ENCODE data around the gene SLC25A1. TPM values are rescaled to one million over a fixed set of nuclear protein-coding genes. Genes with fewer than 3 reads are reported as not detected.

SLC25A1 gene
- total RNA-seq, 1 experiment from 2014 or later, result 162 TPM

GRCh38 chr22:19224985-19225384 is 46.4 kb upstream of the SLC25A1 start:
- no peaks in the 10 kb centered on the region for H3K36me3 ChIP-seq (ENCODE audit: control insufficient read depth, insufficient read depth, low read length)
- in situ Hi-C loops (cut with HindIII; ENCODE audit: low pct_unique_long_range_greater_than_20kb, low sequenced_read_pairs), result no loop called here

GRCh38 chr22:19224557-19224956 is 46.0 kb upstream of the SLC25A1 start:
- no TSS peak for BruUV-seq (replicated peaks)
- CTCF ChIA-PET, result no interaction called here
- H3K9me3 ChIP-seq (ENCODE audit: control insufficient read depth, insufficient read depth, low read depth, low read length), result no peaks in the 10 kb centered on the region
- intact Hi-C loops (cut with micrococcal nuclease; ENCODE audit: unreplicated experiment) (loop anchor here (10.0 kb wide), 1 partner anchor 60 kb away; no protein-coding TSS in a partner anchor), in situ Hi-C loops (cut with HindIII; ENCODE audit: low pct_unique_long_range_greater_than_20kb, low sequenced_read_pairs) (no loop called here)
- POLR2A ChIA-PET, result interaction anchor here (0.6 kb wide), 1 partner anchor 438 kb away, joined by 6 read pairs; no protein-coding TSS in a partner anchor
- no peak for ATAC-seq
- no peaks in the 10 kb centered on the region for H3K27me3 ChIP-seq (ENCODE audit: control insufficient read depth, insufficient read depth, low read length)
- TF ChIP-seq REST (IDR thresholded peaks at IDR 0.05; ENCODE audit: insufficient read depth in 1 of 2, low read depth in 2 of 2, low read length in 1 of 2) (no peak), POLR2AphosphoS5 (IDR thresholded peaks at IDR 0.05; ENCODE audit: low read depth, low read length) (no peak), TCF7L2 (IDR thresholded peaks at IDR 0.05; ENCODE audit: low read depth, low read length) (no peak), SIN3A (IDR thresholded peaks at IDR 0.05; ENCODE audit: borderline replicate concordance, insufficient read depth, low read depth, low read length) (no peak), CTCF (IDR thresholded peaks at IDR 0.05) (no peak)
- H3K27ac ChIP-seq (ENCODE audit: low read length), result no peak overlapping the region
- H3K4me1 ChIP-seq (ENCODE audit: control insufficient read depth, insufficient read depth, low read length), result no peaks in the 10 kb centered on the region
- H3K4me3 ChIP-seq (ENCODE audit: low read depth in 2 of 2, low read length in 2 of 2), result no peak overlapping the region
- DNase-seq (ENCODE audit: low read depth, low spot score), result no peak
- H3K36me3 ChIP-seq (ENCODE audit: control insufficient read depth, insufficient read depth, low read length), result no peaks in the 10 kb centered on the region

More at GRCh38 chr22:19224985-19225384, 46.4 kb upstream of the SLC25A1 start:
- TF ChIP-seq POLR2AphosphoS5 (IDR thresholded peaks at IDR 0.05; ENCODE audit: low read depth, low read length), result no peak
- no peak for TF ChIP-seq SIN3A (IDR thresholded peaks at IDR 0.05; ENCODE audit: borderline replicate concordance, insufficient read depth, low read depth, low read length)
- TF ChIP-seq CTCF (IDR thresholded peaks at IDR 0.05), result no peak
- no peak for TF ChIP-seq REST (IDR thresholded peaks at IDR 0.05; ENCODE audit: insufficient read depth in 1 of 2, low read depth in 2 of 2, low read length in 1 of 2)
- no peak for TF ChIP-seq TCF7L2 (IDR thresholded peaks at IDR 0.05; ENCODE audit: low read depth, low read length)
- ChIA-PET CTCF (no interaction called here), POLR2A (no interaction called here)
- DNase-seq (ENCODE audit: low read depth, low spot score), result no peak
- Histone ChIP-seq H3K9me3 (ENCODE audit: control insufficient read depth, insufficient read depth, low read depth, low read length) (no peaks in the 10 kb centered on the region), H3K27ac (ENCODE audit: low read length) (no peak overlapping the region), H3K27me3 (ENCODE audit: control insufficient read depth, insufficient read depth, low read length) (no peaks in the 10 kb centered on the region), H3K4me1 (ENCODE audit: control insufficient read depth, insufficient read depth, low read length) (no peaks in the 10 kb centered on the region), H3K4me3 (ENCODE audit: low read depth in 2 of 2, low read length in 2 of 2) (no peak overlapping the region)
- intact Hi-C loops (cut with micrococcal nuclease; ENCODE audit: unreplicated experiment), result loop anchor here (10.0 kb wide), 1 partner anchor 60 kb away; no protein-coding TSS in a partner anchor
- no peak for ATAC-seq
- BruUV-seq (replicated peaks), result no TSS peak

Data from Panc1 (cell line).